IPS-18a (cell line): ENCODE measurements around the gene TRIM38.

Experiments
- H3K27ac ChIP-seq: one replicate; pipeline ENCODE4 v1.5.1; 2013; ENCODE audit warnings: low read length
- H3K27me3 ChIP-seq: one replicate; pipeline ENCODE4 v1.6.1; 2013; ENCODE audit warnings: mild to moderate bottlenecking, low read length; ENCODE audit not compliant: control insufficient read depth, insufficient read depth
- H3K36me3 ChIP-seq: one replicate; pipeline ENCODE4 v1.6.1; 2013; ENCODE audit warnings: low read depth, low read length; ENCODE audit not compliant: control insufficient read depth
- H3K4me1 ChIP-seq: one replicate; pipeline ENCODE4 v1.6.1; 2013; ENCODE audit warnings: low read depth, low read length; ENCODE audit not compliant: control insufficient read depth
- H3K4me3 ChIP-seq: one replicate; pipeline ENCODE4 v1.5.1; 2013; ENCODE audit warnings: low read length
- H3K9ac ChIP-seq: one replicate; pipeline ENCODE4 v1.6.1; 2013; ENCODE audit warnings: mild to moderate bottlenecking, low read length, moderate library complexity
- H3K9me3 ChIP-seq: one replicate; pipeline ENCODE4 v1.6.1; 2013; ENCODE audit warnings: low read depth, low read length; ENCODE audit not compliant: control insufficient read depth

Gene TRIM38

GRCh38 chr6:26017632-26017966 lies 55.0 kb downstream of the TRIM38 start:
- Histone ChIP-seq H3K9ac (peak overlapping the region; percentile 98), H3K36me3 (no peaks in the 10 kb centered on the region), H3K27ac (peak overlapping the region; percentile 72), H3K27me3 (no peaks in the 10 kb centered on the region), H3K9me3 (no peaks in the 10 kb centered on the region), H3K4me3 (peak overlapping the region; percentile 81), H3K4me1 (peaks cover 23% of the 10 kb centered on the region)

- H3K36me3 ChIP-seq, result no peaks in the 10 kb centered on the region
- no peaks in the 10 kb centered on the region for H3K9me3 ChIP-seq
- H3K4me1 ChIP-seq, result peaks cover 29% of the 10 kb centered on the region
- H3K27me3 ChIP-seq, result no peaks in the 10 kb centered on the region
- peak overlapping the region; percentile 92 for H3K27ac ChIP-seq
- peak overlapping the region; percentile 98 for H3K9ac ChIP-seq
- peak overlapping the region; percentile 95 for H3K4me3 ChIP-seq
Measured at GRCh38 chr6:26019261-26019830, 56.7 kb downstream of the TRIM38 start.

DNA sequence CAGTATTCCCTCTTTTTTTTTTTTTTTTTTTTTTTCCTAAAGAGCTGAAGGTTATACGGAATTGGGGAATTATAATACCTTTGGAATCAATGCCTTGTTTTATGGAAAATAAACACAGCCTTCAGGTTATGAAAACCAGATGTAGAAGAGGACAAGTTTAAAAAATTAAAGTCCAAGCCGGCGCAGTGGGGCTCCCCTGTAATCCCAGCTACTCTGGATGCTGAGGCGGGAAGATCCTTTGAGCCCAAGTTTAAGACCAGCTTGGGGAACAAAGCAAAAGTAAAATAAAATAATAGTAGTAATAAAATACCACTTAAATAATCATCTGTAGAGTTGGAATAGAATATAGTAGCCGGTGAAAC lies 57.3 kb downstream of the TRIM38 start:
- H3K27ac ChIP-seq, result peak overlapping the region; percentile 92
- H3K4me3 ChIP-seq, result peak overlapping the region; percentile 95
- H3K27me3 ChIP-seq, result no peaks in the 10 kb centered on the region
- H3K9ac ChIP-seq, result peak overlapping the region; percentile 98
- no peaks in the 10 kb centered on the region for H3K9me3 ChIP-seq
- H3K4me1 ChIP-seq, result peaks cover 32% of the 10 kb centered on the region
- no peaks in the 10 kb centered on the region for H3K36me3 ChIP-seq

DNA sequence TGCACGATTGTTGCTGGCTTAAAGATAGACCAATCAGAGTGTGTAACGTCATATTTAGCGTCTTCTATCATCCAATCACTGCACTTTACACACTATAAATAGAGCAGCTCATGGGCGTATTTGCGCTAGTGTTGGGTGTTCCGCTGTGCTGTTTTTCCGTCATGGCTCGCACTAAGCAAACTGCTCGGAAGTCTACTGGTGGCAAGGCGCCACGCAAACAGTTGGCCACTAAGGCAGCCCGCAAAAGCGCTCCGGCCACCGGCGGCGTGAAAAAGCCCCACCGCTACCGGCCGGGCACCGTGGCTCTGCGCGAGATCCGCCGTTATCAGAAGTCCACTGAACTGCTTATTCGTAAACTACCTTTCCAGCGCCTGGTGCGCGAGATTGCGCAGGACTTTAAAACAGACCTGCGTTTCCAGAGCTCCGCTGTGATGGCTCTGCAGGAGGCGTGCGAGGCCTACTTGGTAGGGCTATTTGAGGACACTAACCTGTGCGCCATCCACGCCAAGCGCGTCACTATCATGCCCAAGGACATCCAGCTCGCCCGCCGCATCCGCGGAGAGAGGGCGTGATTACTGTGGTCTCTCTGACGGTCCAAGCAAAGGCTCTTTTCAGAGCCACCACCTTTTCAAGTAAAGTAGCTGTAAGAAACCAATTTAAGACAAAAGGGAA lies 57.9 kb downstream of the TRIM38 start:
- no peaks in the 10 kb centered on the region for H3K36me3 ChIP-seq
- H3K4me3 ChIP-seq, result peak overlapping the region; percentile 95
- H3K9me3 ChIP-seq, result no peaks in the 10 kb centered on the region
- H3K27me3 ChIP-seq, result no peaks in the 10 kb centered on the region
- H3K27ac ChIP-seq, result peak overlapping the region; percentile 97
- peaks cover 33% of the 10 kb centered on the region for H3K4me1 ChIP-seq
- peak overlapping the region; percentile 98 for H3K9ac ChIP-seq

- H3K9ac ChIP-seq, result peak overlapping the region; percentile 98
- no peaks in the 10 kb centered on the region for H3K27me3 ChIP-seq
- H3K36me3 ChIP-seq, result no peaks in the 10 kb centered on the region
- no peaks in the 10 kb centered on the region for H3K9me3 ChIP-seq
- peak overlapping the region; percentile 95 for H3K4me3 ChIP-seq
- H3K4me1 ChIP-seq, result peaks cover 34% of the 10 kb centered on the region
- H3K27ac ChIP-seq, result peak overlapping the region; percentile 97
Measured at GRCh38 chr6:26021001-26021349, 58.4 kb downstream of the TRIM38 start.

GRCh38 chr6:26021350-26022131 lies 58.9 kb downstream of the TRIM38 start:
- Histone ChIP-seq H3K27ac (peak overlapping the region; percentile 98), H3K4me1 (peaks cover 34% of the 10 kb centered on the region), H3K4me3 (peak overlapping the region; percentile 95), H3K27me3 (no peaks in the 10 kb centered on the region), H3K9ac (peak overlapping the region; percentile 98), H3K36me3 (no peaks in the 10 kb centered on the region), H3K9me3 (no peaks in the 10 kb centered on the region)

- Histone ChIP-seq H3K27me3 (no peaks in the 10 kb centered on the region), H3K4me3 (peak overlapping the region; percentile 95), H3K4me1 (peaks cover 34% of the 10 kb centered on the region), H3K27ac (peak overlapping the region; percentile 98), H3K36me3 (no peaks in the 10 kb centered on the region), H3K9ac (peak overlapping the region; percentile 98), H3K9me3 (no peaks in the 10 kb centered on the region)
Measured at GRCh38 chr6:26022132-26022472, 59.5 kb downstream of the TRIM38 start.

GRCh38 chr6:26022737-26023136 lies 60.1 kb downstream of the TRIM38 start:
- no peaks in the 10 kb centered on the region for H3K27me3 ChIP-seq
- peak overlapping the region; percentile 95 for H3K4me3 ChIP-seq
- peak overlapping the region; percentile 98 for H3K27ac ChIP-seq
- H3K36me3 ChIP-seq, result no peaks in the 10 kb centered on the region
- peak overlapping the region; percentile 98 for H3K9ac ChIP-seq
- no peaks in the 10 kb centered on the region for H3K9me3 ChIP-seq
- H3K4me1 ChIP-seq, result peaks cover 39% of the 10 kb centered on the region

GRCh38 chr6:26024651-26025046 lies 62.0 kb downstream of the TRIM38 start:
- H3K27ac ChIP-seq, result peak overlapping the region; percentile 0
- peak overlapping the region; percentile 99 for H3K9ac ChIP-seq
- H3K9me3 ChIP-seq, result no peaks in the 10 kb centered on the region
- no peaks in the 10 kb centered on the region for H3K27me3 ChIP-seq
- no peaks in the 10 kb centered on the region for H3K36me3 ChIP-seq
- peaks cover 42% of the 10 kb centered on the region for H3K4me1 ChIP-seq
- H3K4me3 ChIP-seq, result no peak overlapping the region

GRCh38 chr6:26025047-26025893 lies 62.7 kb downstream of the TRIM38 start:
- Histone ChIP-seq H3K27ac (peak overlapping the region; percentile 68), H3K36me3 (no peaks in the 10 kb centered on the region), H3K4me3 (peak overlapping the region; percentile 93), H3K4me1 (peaks cover 47% of the 10 kb centered on the region), H3K9me3 (no peaks in the 10 kb centered on the region), H3K9ac (peak overlapping the region; percentile 99), H3K27me3 (no peaks in the 10 kb centered on the region)
